ENCODE data around the gene BIRC5. TPM values are rescaled to one million over a fixed set of nuclear protein-coding genes. Genes with fewer than 3 reads are reported as not detected.
"Not testable (repeated sequence)": the region's sequence is repeated elsewhere in the genome, so short reads cannot be mapped to it uniquely, and the experiment has no call there.

BIRC5 gene
- total RNA-seq, 4 donors from 2014 or later: 0.27 to 1.6 TPM; not detected in 2

GRCh38 chr17:78233678-78234077 lies 19.6 kb downstream of the BIRC5 start:
- WGBS, 2 donors (ENCODE audit: low coverage in 1 of 2): 92 to 95% methylated on average over 4 to 7 of the region's 10 CpGs
- Histone ChIP-seq H3K4me3 (no peak overlapping the region), H3K9me3 (no peaks in the 10 kb centered on the region), H3K36me3 (no peaks in the 10 kb centered on the region), H3K27me3 (peaks cover 50% of the 10 kb centered on the region), H3K4me1 (peaks cover 0 to 12% (median 0%) of the 10 kb centered on the region in 3 donors), H3K27ac (no peak overlapping the region)
- TF ChIP-seq CTCF (IDR thresholded peaks at IDR 0.05) (no peak), POLR2A (IDR thresholded peaks at IDR 0.05) (no peak), POLR2AphosphoS5 (IDR thresholded peaks at IDR 0.05) (no peak), EP300 (IDR thresholded peaks at IDR 0.05) (no peak)
- ATAC-seq: no peak

GRCh38 chr17:78234261-78234865 lies 20.3 kb downstream of the BIRC5 start:
- Histone ChIP-seq H3K9me3 (no peaks in the 10 kb centered on the region), H3K36me3 (no peaks in the 10 kb centered on the region), H3K27ac (peak overlapping the region in 1 of 4 donors; percentile 7), H3K4me1 (peaks cover 0 to 12% (median 0%) of the 10 kb centered on the region in 3 donors), H3K4me3 (no peak overlapping the region), H3K27me3 (peaks cover 50% of the 10 kb centered on the region)
- ATAC-seq: no peak
- whole genome bisulfite sequencing, 2 donors (ENCODE audit: low coverage in 1 of 2): 52% methylated on average over 2 of the region's 17 CpGs; no CpG with 5 or more reads in 1 of the 2 donors
- TF ChIP-seq POLR2AphosphoS5 (IDR thresholded peaks at IDR 0.05) (no peak), CTCF (IDR thresholded peaks at IDR 0.05) (no peak), POLR2A (IDR thresholded peaks at IDR 0.05) (no peak), EP300 (IDR thresholded peaks at IDR 0.05) (no peak)

- 78% methylated on average over 6 of the region's 6 CpGs; no CpG with 5 or more reads in 1 of the 2 donors for WGBS, 2 donors (ENCODE audit: low coverage in 1 of 2)
- not testable (repeated sequence) for ATAC-seq, H3K9me3 ChIP-seq, H3K4me3 ChIP-seq, H3K36me3 ChIP-seq
- peaks cover 44% of the 10 kb centered on the region for H3K27me3 ChIP-seq
- peaks cover 0 to 12% (median 0%) of the 10 kb centered on the region in 3 donors for H3K4me1 ChIP-seq
- peak overlapping the region in 1 of 4 donors; percentile 7 for H3K27ac ChIP-seq
Measured at GRCh38 chr17:78235022-78235421, 21.0 kb downstream of the BIRC5 start.

GRCh38 chr17:78235885-78236284 lies 21.8 kb downstream of the BIRC5 start:
- H3K36me3 ChIP-seq: no peaks in the 10 kb centered on the region
- H3K9me3 ChIP-seq: no peaks in the 10 kb centered on the region
- peaks cover 35% of the 10 kb centered on the region for H3K27me3 ChIP-seq
- TF ChIP-seq CTCF (IDR thresholded peaks at IDR 0.05) (no peak), EP300 (IDR thresholded peaks at IDR 0.05) (no peak), POLR2A (IDR thresholded peaks at IDR 0.05) (no peak), POLR2AphosphoS5 (IDR thresholded peaks at IDR 0.05) (no peak)
- no peak overlapping the region for H3K4me3 ChIP-seq
- WGBS, 2 donors (ENCODE audit: low coverage in 1 of 2): 93% methylated on average over 6 of the region's 8 CpGs; no CpG with 5 or more reads in 1 of the 2 donors
- no peak for ATAC-seq
- H3K27ac ChIP-seq: no peak overlapping the region
- H3K4me1 ChIP-seq: peaks cover 0 to 12% (median 0%) of the 10 kb centered on the region in 3 donors

GRCh38 chr17:78236362-78237127 lies 22.5 kb downstream of the BIRC5 start:
- peaks cover 28% of the 10 kb centered on the region for H3K27me3 ChIP-seq
- 80 to 90% methylated on average over 1 to 2 of the region's 20 CpGs for WGBS, 2 donors (ENCODE audit: low coverage in 1 of 2)
- peaks cover 0 to 8% (median 0%) of the 10 kb centered on the region in 3 donors for H3K4me1 ChIP-seq
- no peak overlapping the region for H3K4me3 ChIP-seq
- no peaks in the 10 kb centered on the region for H3K9me3 ChIP-seq
- ATAC-seq: no peak
- no peak for TF ChIP-seq POLR2A (IDR thresholded peaks at IDR 0.05)
- TF ChIP-seq POLR2AphosphoS5 (IDR thresholded peaks at IDR 0.05): no peak
- no peak for TF ChIP-seq CTCF (IDR thresholded peaks at IDR 0.05)
- TF ChIP-seq EP300 (IDR thresholded peaks at IDR 0.05): no peak
- H3K27ac ChIP-seq: no peak overlapping the region
- H3K36me3 ChIP-seq: no peaks in the 10 kb centered on the region

Data from gastroesophageal sphincter (tissue), 4 donors.